Stimulated activated CD8-positive, alpha-beta memory T cell treated with anti-CD3 and anti-CD28 coated beads, Interleukin-15, amount 100 ng/mL, for 1 hour (primary cell): ENCODE data around the gene FOXD1.
"Not testable (repeated sequence)": the region's sequence is repeated elsewhere in the genome, so short reads cannot be mapped to it uniquely, and the experiment has no call there.

Experiments used
- DNase-seq: peaks from one replicate; pipeline ENCODE4 v3.0.0-alpha.2; 2020; ENCODE audit warnings: low read depth

The FOXD1 gene

GRCh38 chr5:73415617-73416016, 33.0 kb downstream of the FOXD1 start:
- DNase-seq: no peak

- no peak for DNase-seq
These were observed 33.4 kb downstream of the FOXD1 start for GRCh38 chr5:73415171-73415570.

GRCh38 chr5:73412597-73412988, 36.0 kb downstream of the FOXD1 start:
- DNase-seq: no peak

- no peak for DNase-seq
These were observed 36.5 kb downstream of the FOXD1 start for GRCh38 chr5:73411936-73412596.

GRCh38 chr5:73409927-73410326, 38.6 kb downstream of the FOXD1 start:
- not testable (repeated sequence) for DNase-seq

- DNase-seq: no peak
These were observed 42.9 kb downstream of the FOXD1 start for GRCh38 chr5:73405691-73406090.

GRCh38 chr5:73399775-73400174, 48.8 kb downstream of the FOXD1 start:
- DNase-seq: no peak
